Mesodermal cell (in vitro differentiated cells): Measurements from ENCODE around the gene ARFGAP1. TPM values are rescaled to one million over a fixed set of nuclear protein-coding genes. Genes with fewer than 3 reads are reported as not detected.

Experiments
- H3K27ac ChIP-seq: 2 replicates; pipeline ENCODE4 v1.7.0; 2013; ENCODE audit warnings: mild to moderate bottlenecking, low read depth, low read length, moderate library complexity; ENCODE audit not compliant: severe bottlenecking
- H3K36me3 ChIP-seq: 2 replicates; pipeline ENCODE4 v1.7.1; 2013; ENCODE audit warnings: mild to moderate bottlenecking, low read length, moderate library complexity; ENCODE audit not compliant: control insufficient read depth, insufficient read depth
- H3K4me1 ChIP-seq: one replicate; pipeline ENCODE4 v1.7.1; 2013; ENCODE audit warnings: mild to moderate bottlenecking, low read length; ENCODE audit not compliant: insufficient read depth, control insufficient read depth, poor library complexity, severe bottlenecking
- H3K4me3 ChIP-seq: 2 replicates; pipeline ENCODE4 v1.7.0; 2013; ENCODE audit warnings: low read length, control low read depth, mild to moderate bottlenecking; ENCODE audit not compliant: insufficient read depth, poor library complexity, severe bottlenecking; ENCODE audit errors: extremely low read depth
- H3K9me3 ChIP-seq: 2 replicates; pipeline ENCODE4 v1.7.1; 2013; ENCODE audit warnings: mild to moderate bottlenecking, low read length, moderate library complexity; ENCODE audit not compliant: control insufficient read depth
- WGBS, 2 experiments: methylation state at CpG; one replicate each; pipeline ENCODE4 v1.1.5; 2013; ENCODE audit warnings: missing lambda C conversion rate in 2 of 2; ENCODE audit not compliant: insufficient coverage in 2 of 2; 5-methylcytosine and 5-hydroxymethylcytosine counted together
- polyA plus RNA-seq, 2 experiments: library from polyadenylated mRNA; stranded (reverse); fragments of 50-300 nt; gene quantifications; one replicate each; pipeline ENCODE4 v1.2.3, GENCODE V29; 2013

The ARFGAP1 gene
- 155 TPM for polyA plus RNA-seq (2013, experiment 1 of 2)
- 126 TPM for polyA plus RNA-seq (2013, experiment 2 of 2)

GRCh38 chr20:63272105-63273058, at the start of gene ARFGAP1:
ARFGAP1 (plus strand) TSS chr20:63272813; CDS start chr20:63275581, 2,768 bp downstream.
- 2% methylated on average over 65 to 81 of the region's 97 CpGs for WGBS, 2 experiments
- H3K36me3 ChIP-seq = peaks cover 31% of the 10 kb centered on the region
- peak within 1 kb of the TSS; percentile 49 for H3K27ac ChIP-seq
- peak within 1 kb of the TSS; percentile 96 for H3K4me3 ChIP-seq
- H3K9me3 ChIP-seq = no peaks in the 10 kb centered on the region
- peaks cover 14% of the 10 kb centered on the region for H3K4me1 ChIP-seq

GRCh38 chr20:63223121-63223825, 49.3 kb upstream of the ARFGAP1 start:
- Histone ChIP-seq H3K4me1 (peaks cover 23% of the 10 kb centered on the region), H3K4me3 (no peak overlapping the region), H3K9me3 (no peaks in the 10 kb centered on the region), H3K36me3 (no peaks in the 10 kb centered on the region), H3K27ac (no peak overlapping the region)
- 34 to 50% methylated on average over 9 to 10 of the region's 12 CpGs for WGBS, 2 experiments

- Histone ChIP-seq H3K4me1 (peaks cover 23% of the 10 kb centered on the region), H3K27ac (no peak overlapping the region), H3K9me3 (no peaks in the 10 kb centered on the region), H3K4me3 (no peak overlapping the region), H3K36me3 (no peaks in the 10 kb centered on the region)
- 50 to 90% methylated on average over 3 to 4 of the region's 6 CpGs for WGBS, 2 experiments
Measured at GRCh38 chr20:63223826-63224207, 48.8 kb upstream of the ARFGAP1 start.

- 58 to 65% methylated on average over 16 of the region's 16 CpGs for WGBS, 2 experiments
- Histone ChIP-seq H3K36me3 (no peaks in the 10 kb centered on the region), H3K4me3 (no peak overlapping the region), H3K4me1 (peaks cover 30% of the 10 kb centered on the region), H3K27ac (no peak overlapping the region), H3K9me3 (no peaks in the 10 kb centered on the region)
Measured at GRCh38 chr20:63224412-63225081, 48.1 kb upstream of the ARFGAP1 start.

GRCh38 chr20:63225082-63225454, 47.5 kb upstream of the ARFGAP1 start:
- no peaks in the 10 kb centered on the region for H3K9me3 ChIP-seq
- 89 to 93% methylated on average over 6 to 7 of the region's 7 CpGs for WGBS, 2 experiments
- H3K4me3 ChIP-seq = no peak overlapping the region

GRCh38 chr20:63226042-63226943, 46.3 kb upstream of the ARFGAP1 start:
- H3K4me3 ChIP-seq = no peak overlapping the region
- peaks cover 46% of the 10 kb centered on the region for H3K4me1 ChIP-seq
- WGBS, 2 experiments = 82 to 86% methylated on average over 14 to 19 of the region's 19 CpGs
- H3K36me3 ChIP-seq = no peaks in the 10 kb centered on the region
- H3K9me3 ChIP-seq = no peaks in the 10 kb centered on the region
- no peak overlapping the region for H3K27ac ChIP-seq

More at GRCh38 chr20:63225082-63225454, 47.5 kb upstream of the ARFGAP1 start:
- peaks cover 35% of the 10 kb centered on the region for H3K4me1 ChIP-seq
- H3K27ac ChIP-seq = no peak overlapping the region
- no peaks in the 10 kb centered on the region for H3K36me3 ChIP-seq

GRCh38 chr20:63227260-63227659, 45.4 kb upstream of the ARFGAP1 start:
- H3K27ac ChIP-seq = no peak overlapping the region
- H3K4me3 ChIP-seq = no peak overlapping the region
- no peaks in the 10 kb centered on the region for H3K36me3 ChIP-seq
- H3K4me1 ChIP-seq = peaks cover 56% of the 10 kb centered on the region
- WGBS, 2 experiments = 94 to 100% methylated on average over 2 to 4 of the region's 5 CpGs
- H3K9me3 ChIP-seq = no peaks in the 10 kb centered on the region

GRCh38 chr20:63228806-63229205, 43.8 kb upstream of the ARFGAP1 start:
- Histone ChIP-seq H3K4me1 (peaks cover 69% of the 10 kb centered on the region), H3K36me3 (no peaks in the 10 kb centered on the region), H3K27ac (no peak overlapping the region), H3K4me3 (no peak overlapping the region), H3K9me3 (no peaks in the 10 kb centered on the region)
- WGBS, 2 experiments = 61 to 69% methylated on average over 11 to 13 of the region's 13 CpGs

- peak overlapping the region; percentile 0 for H3K27ac ChIP-seq
- H3K9me3 ChIP-seq = no peaks in the 10 kb centered on the region
- no peak overlapping the region for H3K4me3 ChIP-seq
- no peaks in the 10 kb centered on the region for H3K36me3 ChIP-seq
- H3K4me1 ChIP-seq = peaks cover 67% of the 10 kb centered on the region
- 15 to 22% methylated on average over 12 to 13 of the region's 17 CpGs for WGBS, 2 experiments
Measured at GRCh38 chr20:63230800-63231268, 41.8 kb upstream of the ARFGAP1 start.
